Measurements from ENCODE around the gene SLC24A3.

DNA sequence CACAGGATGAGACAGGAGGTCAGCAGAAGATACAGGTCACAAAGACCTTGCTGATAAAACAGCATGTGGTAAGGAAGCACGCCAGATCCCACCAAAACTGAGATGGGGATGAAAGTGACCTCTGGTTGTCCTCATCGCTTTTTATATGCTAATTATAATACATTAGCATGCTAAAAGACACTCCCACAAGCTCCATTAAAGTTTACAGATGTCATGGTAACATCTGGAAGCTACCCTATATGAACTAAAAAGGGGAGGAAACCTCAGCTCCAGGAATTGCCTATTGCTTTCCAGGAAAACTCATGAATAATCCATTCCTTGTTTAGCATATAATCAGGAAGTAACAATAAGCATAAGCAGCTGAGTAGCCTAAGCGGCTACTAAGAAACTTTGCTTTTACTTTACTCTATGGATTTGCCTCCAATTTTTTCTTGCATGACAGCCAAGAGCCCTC, 537.2 kb downstream of the SLC24A3 start:
- TF ChIP-seq, protein P1, sequence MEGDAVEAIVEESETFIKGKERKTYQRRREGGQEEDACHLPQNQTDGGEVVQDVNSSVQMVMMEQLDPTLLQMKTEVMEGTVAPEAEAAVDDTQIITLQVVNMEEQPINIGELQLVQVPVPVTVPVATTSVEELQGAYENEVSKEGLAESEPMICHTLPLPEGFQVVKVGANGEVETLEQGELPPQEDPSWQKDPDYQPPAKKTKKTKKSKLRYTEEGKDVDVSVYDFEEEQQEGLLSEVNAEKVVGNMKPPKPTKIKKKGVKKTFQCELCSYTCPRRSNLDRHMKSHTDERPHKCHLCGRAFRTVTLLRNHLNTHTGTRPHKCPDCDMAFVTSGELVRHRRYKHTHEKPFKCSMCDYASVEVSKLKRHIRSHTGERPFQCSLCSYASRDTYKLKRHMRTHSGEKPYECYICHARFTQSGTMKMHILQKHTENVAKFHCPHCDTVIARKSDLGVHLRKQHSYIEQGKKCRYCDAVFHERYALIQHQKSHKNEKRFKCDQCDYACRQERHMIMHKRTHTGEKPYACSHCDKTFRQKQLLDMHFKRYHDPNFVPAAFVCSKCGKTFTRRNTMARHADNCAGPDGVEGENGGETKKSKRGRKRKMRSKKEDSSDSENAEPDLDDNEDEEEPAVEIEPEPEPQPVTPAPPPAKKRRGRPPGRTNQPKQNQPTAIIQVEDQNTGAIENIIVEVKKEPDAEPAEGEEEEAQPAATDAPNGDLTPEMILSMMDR (conservative IDR thresholded peaks at IDR 0.05; ENCODE audit: low read length): no peak
- TF ChIP-seq EZH2phosphoT487 (IDR thresholded peaks at IDR 0.05; ENCODE audit: borderline replicate concordance, low read depth, low read length): no peak

Measured in OCI-LY7 (cell line).